Astrocyte of the hippocampus (primary cell): ENCODE data around the gene LMAN2.
"Not testable (repeated sequence)": the region's sequence is repeated elsewhere in the genome, so short reads cannot be mapped to it uniquely, and the experiment has no call there.

Source experiments
- DNase-seq: peaks from one replicate; pipeline ENCODE4 v3.0.0; 2011; ENCODE audit warnings: low read depth, low spot score

LMAN2 gene

GRCh38 chr5:177378884-177379883 lies 27.7 kb upstream of the LMAN2 start:
- DNase-seq, result peak; percentile 78

DNA sequence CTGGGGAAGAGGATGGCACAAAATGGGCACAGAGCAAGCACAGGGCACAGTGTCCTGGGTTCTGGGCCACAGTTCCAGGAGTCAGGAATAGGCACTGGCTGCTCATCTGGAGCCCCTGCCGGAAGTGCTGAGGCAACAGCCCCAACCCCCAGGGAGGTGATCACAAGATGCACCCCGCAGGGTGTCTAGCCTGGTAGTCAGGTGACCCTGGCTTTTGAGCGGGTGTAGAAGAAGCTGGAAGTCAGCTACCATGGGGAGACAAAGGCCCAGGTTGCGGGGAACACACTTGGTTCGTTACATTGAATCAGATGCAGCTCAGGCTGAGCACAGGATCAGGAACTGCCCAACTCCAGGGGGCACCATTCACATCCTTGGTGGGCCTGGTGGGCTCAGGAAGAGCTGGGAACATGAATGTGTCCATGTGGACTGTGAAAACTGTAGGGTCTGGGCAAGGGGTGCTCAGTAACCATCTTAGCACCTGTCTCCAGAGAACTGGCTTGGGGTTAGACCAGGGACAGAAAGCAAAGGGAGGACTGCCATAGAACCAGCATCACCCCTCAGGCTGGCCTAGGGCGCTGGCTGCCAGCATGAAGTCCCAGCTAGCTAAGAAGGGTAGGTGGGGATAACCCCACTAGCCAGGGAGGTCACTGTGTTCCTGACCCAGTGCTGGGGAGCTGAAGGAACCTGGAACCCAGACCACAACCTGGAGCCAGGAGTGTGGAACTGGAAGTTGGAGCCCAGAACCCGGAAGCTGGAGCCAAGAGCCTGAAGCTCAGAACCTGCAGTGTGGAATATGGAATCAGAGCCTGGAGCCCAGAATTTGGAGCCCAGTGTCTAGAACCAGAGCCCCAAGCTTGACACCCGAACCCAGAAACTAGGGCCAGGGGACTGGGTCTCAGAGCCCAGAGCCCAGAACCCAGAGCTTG lies 26.6 kb upstream of the LMAN2 start:
- DNase-seq, result no peak

GRCh38 chr5:177376107-177376506 lies 24.6 kb upstream of the LMAN2 start:
- no peak for DNase-seq

GRCh38 chr5:177375516-177375915 lies 24.0 kb upstream of the LMAN2 start:
- not testable (repeated sequence) for DNase-seq

DNA sequence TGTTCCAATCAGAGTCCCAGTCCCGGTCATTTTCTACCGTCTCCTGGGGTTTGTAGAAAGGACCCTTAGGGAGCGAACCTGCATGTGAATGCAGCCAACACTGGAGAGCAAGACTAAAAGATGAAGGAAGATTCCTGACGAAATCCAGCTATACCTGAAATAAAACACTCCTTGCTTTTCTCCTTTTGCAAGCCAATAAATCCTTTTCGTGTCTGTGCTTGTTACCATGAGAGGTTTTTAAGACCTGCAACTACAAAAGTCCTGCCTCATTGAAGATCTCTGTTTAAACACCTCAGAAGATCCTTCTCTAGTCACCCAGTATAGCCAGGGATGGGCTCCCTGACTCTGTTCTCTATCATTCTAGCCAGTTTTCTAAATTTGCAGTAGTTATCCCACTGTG lies 22.7 kb upstream of the LMAN2 start:
- no peak for DNase-seq

GRCh38 chr5:177373806-177374205 lies 22.3 kb upstream of the LMAN2 start:
- DNase-seq, result no peak

DNA sequence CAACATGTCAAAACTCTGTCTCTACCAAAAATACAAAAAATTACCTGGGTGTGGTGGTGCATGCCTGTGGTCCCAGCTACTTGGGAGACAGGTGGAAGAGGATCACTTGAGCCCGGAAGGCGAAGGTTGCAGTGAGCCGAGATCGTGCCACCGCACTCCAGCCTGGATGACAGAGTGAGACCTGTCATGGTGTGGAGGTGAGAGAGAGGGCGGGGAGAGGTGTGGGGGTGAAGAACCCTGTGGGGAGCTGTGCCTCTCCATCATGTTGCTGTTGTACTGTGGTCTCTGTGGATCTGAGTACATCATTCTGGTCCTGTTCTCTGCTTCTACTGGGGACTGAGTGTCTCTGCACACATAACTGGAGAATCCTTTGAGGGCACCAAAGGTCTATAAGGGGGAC lies 21.4 kb upstream of the LMAN2 start:
- DNase-seq, result no peak

GRCh38 chr5:177372034-177372896 lies 20.8 kb upstream of the LMAN2 start:
- DNase-seq, result no peak

GRCh38 chr5:177371120-177372033 lies 19.9 kb upstream of the LMAN2 start:
- no peak for DNase-seq

DNA sequence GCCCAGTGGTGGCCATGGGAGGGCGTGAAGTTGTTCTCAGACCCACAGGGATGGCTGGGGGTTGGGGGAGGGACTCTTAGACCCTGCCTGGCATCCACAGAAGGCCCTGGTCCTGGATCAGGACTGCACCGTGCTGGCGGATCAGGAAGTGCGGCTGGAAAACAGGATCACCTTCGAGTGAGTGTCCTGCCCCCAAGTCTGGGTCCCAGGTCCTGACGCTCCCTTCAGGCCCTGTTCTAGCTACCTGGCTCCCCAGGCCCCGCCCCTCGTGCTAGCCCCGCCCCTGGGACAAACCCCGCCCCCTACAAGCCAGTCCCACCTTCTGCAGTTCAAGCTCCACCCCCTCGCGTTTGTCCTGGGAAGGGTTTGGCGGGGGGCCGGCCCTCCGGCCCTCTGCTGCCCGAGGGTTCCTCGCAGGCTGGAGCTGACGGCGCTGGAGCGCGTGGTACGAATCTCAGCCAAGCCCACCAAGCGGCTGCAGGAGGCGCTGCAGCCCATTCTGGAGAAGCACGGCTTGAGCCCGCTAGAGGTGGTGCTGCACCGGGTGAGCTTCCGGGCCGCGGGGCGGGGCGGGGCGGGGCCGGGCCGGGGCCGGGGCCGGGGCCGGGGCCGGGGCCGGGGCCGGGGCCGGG lies 19.1 kb upstream of the LMAN2 start:
- DNase-seq, result peak; percentile 98

GRCh38 chr5:177369645-177370440 lies 18.4 kb upstream of the LMAN2 start:
- no peak for DNase-seq

DNA sequence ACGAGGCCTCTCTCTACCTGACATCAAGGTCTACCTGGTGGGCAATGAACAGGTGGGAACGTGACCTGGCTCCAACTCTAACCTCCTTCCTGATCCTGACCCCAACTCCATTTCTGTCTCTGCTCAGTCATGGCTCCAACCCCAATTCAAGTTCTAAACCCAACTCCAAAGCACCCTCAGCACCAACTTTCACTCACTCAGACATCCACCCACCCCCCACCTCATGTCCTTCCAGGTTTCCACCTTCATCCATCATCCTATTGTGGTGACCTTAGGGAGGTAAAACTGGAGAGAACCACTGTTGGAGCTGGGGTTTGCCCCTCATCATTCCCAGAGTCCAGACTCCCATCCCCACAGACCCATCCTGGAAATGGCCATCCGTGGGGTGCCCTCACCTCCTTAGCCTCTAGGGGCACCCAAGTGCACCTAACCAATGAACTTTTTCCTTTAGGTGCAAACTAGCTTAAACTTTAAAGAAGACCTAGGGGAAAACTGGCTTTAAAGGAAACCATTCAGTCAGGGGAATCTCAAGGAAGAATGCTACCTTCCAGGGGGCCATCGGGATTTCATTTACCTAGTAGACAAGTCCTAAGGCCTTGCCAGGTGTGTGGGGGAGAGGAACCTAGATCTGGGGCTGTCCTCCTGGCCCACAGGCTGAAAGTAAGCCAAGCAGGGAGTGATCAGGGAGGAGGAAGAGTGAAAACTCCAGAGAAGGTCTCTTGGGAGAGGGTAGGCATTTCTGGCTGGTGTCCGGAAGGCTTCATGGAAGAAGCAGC lies 17.6 kb upstream of the LMAN2 start:
- DNase-seq, result peak; percentile 46

DNA sequence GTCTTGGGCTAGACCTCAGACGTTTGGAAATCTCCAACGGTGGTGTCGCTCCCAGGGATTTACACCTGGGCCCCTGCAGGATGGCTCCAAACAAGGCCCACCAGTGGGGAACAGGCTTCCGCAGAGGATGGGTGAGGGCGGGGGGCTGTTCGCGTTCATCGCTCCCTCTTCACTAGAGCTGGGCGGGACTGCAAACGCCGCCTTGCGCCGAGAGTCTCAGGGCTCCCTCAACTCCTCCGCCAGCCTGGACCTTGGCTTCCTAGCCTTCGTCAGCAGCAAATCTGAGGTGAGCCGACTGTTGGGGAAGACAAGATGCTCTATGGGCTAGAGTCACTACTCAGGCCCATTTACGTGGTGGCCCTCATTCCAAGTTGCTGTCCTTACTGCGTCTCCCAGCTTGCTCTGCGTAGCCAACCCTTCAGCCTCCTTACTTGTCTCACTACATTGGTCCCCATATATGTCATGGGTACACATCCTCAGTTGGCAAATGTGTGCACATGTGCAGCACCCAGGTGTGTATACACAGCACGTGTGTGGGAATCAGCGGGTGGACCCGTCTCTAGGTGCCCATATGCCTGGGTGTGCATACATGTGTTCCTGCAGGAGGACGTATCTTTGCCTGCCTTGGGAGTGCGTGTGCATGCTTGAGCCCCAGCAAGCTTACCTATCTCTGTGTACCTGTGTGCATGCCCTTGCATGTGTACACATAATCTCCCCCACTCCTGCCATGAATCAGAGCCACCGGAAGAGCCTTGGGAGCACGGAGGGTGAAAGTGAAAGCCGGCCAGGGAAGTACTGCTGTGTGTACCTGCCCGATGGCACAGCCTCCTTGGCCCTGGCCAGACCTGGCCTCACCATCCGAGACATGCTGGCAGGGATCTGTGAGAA lies 16.8 kb upstream of the LMAN2 start:
- DNase-seq, result no peak

- DNase-seq, result no peak
These were observed 15.9 kb upstream of the LMAN2 start for GRCh38 chr5:177367323-177367848.

DNA sequence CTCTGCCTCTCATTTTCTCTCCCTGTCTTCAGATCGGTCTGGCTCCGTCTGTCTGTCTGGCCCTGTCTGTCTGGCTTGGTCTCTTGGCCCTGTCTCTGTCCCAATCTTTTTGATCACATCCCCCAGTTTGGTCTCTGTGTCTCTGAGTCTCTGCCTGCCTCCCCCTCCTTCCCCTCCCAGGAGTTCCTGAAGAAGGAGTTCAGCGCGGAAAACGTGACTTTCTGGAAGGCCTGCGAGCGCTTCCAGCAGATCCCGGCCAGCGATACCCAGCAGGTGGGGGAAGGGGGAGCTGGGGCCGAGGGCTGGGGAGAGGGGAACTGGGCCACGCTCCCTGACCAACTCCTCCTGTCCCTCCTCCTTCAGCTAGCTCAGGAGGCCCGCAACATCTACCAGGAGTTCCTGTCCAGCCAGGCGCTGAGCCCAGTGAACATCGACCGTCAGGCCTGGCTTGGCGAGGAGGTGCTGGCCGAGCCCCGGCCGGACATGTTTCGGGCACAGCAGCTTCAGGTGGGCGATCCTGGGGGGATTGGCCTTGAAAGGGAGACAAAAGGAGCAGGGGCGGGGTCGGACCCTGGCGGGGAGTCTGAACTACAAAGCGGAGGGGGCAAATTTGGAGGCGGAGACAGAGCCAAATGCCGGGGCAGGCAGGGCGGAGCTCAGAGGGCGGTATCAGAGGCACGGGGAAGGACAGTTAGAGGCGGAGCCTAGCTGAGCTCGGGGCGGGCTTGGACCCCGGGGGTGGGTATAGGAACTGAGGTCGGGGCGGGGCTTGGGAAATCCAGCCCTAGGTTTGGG lies 15.3 kb upstream of the LMAN2 start:
- peak; percentile 92 for DNase-seq
